HG02938 (cell line): Measurements from ENCODE around the gene NEO1.

ENCODE experiments used
- ATAC-seq: cut with Tn5 transposase; IDR thresholded peaks from one replicate; pipeline ENCODE4 v1.9.1; 2021; ENCODE audit warnings: mild to moderate bottlenecking, moderate library complexity; ENCODE audit not compliant: unreplicated experiment

The NEO1 gene

GRCh38 chr15:73051807-73052652 is at the start of gene NEO1:
NEO1 (plus strand) TSS chr15:73052463; CDS start chr15:73052676, 213 bp downstream.
- ATAC-seq: peak; percentile 48

GRCh38 chr15:73004462-73004861 is 47.8 kb upstream of the NEO1 start:
- no peak for ATAC-seq

- no peak for ATAC-seq
Observed at GRCh38 chr15:73005032-73005431, 47.2 kb upstream of the NEO1 start.

GRCh38 chr15:73005446-73005845 is 46.8 kb upstream of the NEO1 start:
- ATAC-seq: no peak

- no peak for ATAC-seq
Observed at GRCh38 chr15:73006523-73006922, 45.7 kb upstream of the NEO1 start.

GRCh38 chr15:73009066-73010056 is 42.9 kb upstream of the NEO1 start:
- ATAC-seq: no peak

- no peak for ATAC-seq
Observed at GRCh38 chr15:73010154-73011152, 41.8 kb upstream of the NEO1 start.

GRCh38 chr15:73014904-73015303 is 37.4 kb upstream of the NEO1 start:
- no peak for ATAC-seq

- ATAC-seq: no peak
Observed at GRCh38 chr15:73015493-73015892, 36.8 kb upstream of the NEO1 start.

- ATAC-seq: no peak
Observed at GRCh38 chr15:73017987-73018386, 34.3 kb upstream of the NEO1 start.

- no peak for ATAC-seq
Observed at GRCh38 chr15:73019154-73019553, 33.1 kb upstream of the NEO1 start.

- no peak for ATAC-seq
Observed at GRCh38 chr15:73019601-73020146, 32.6 kb upstream of the NEO1 start.

- no peak for ATAC-seq
Observed at GRCh38 chr15:73021139-73021621, 31.1 kb upstream of the NEO1 start.

GRCh38 chr15:73022161-73022560 is 30.1 kb upstream of the NEO1 start:
- ATAC-seq: no peak

GRCh38 chr15:73023071-73023470 is 29.2 kb upstream of the NEO1 start:
- ATAC-seq: no peak

GRCh38 chr15:73024168-73024567 is 28.1 kb upstream of the NEO1 start:
- ATAC-seq: no peak

GRCh38 chr15:73026511-73027054 is 25.7 kb upstream of the NEO1 start:
- no peak for ATAC-seq

GRCh38 chr15:73028031-73028430 is 24.2 kb upstream of the NEO1 start:
- ATAC-seq: no peak

- ATAC-seq: no peak
Observed at GRCh38 chr15:73028831-73029451, 23.3 kb upstream of the NEO1 start.
